A673 (cell line): ENCODE results near the gene ME1. TPM values are rescaled to one million over a fixed set of nuclear protein-coding genes. Genes with fewer than 3 reads are reported as not detected.

Experiments
- BruUV-seq: library from RNA; stranded (reverse); fragments of 400-500 nt; replicated peaks from 2 replicates; lab custom pipeline; 2021; lab: Mats Ljungman, UMichigan
- CTCF ChIA-PET: fragments of 300-600 bp; sonication (Branson Sonifier 250); formaldehyde crosslinking; loops from one replicate; lab custom pipeline; 2022; ENCODE audit warnings: antibody characterized with exemption; lab: Charles Lee
- POLR2A ChIA-PET: fragments of 300-600 bp; sonication (Branson Sonifier 250); formaldehyde crosslinking; loops from one replicate; lab custom pipeline; 2022; ENCODE audit warnings: antibody characterized with exemption; ENCODE audit not compliant: low non-redundant PET; lab: Charles Lee
- DNase-seq: peaks from one replicate; pipeline ENCODE4 v3.0.0-alpha.2; 2015; ENCODE audit warnings: low spot score
- H3K27ac ChIP-seq: fragments of 200-600 bp; sonication (generic); 2 replicates; pipeline ENCODE4 v1.5.1; 2016; ENCODE audit warnings: mixed run types, low read depth, mild to moderate bottlenecking, mixed read lengths, antibody characterized with exemption, low read length; ENCODE audit not compliant: poor library complexity, severe bottlenecking
- H3K27me3 ChIP-seq: fragments of 200-600 bp; sonication (generic); replicated peaks from 2 replicates; pipeline ENCODE4 v1.6.1; 2017; ENCODE audit warnings: mixed run types, low read depth, mild to moderate bottlenecking, mixed read lengths, antibody characterized with exemption, low read length; ENCODE audit not compliant: insufficient read depth, poor library complexity
- H3K36me3 ChIP-seq: fragments of 200-600 bp; sonication (generic); 2 replicates; pipeline ENCODE4 v1.6.1; 2016; ENCODE audit warnings: mixed run types, mild to moderate bottlenecking, mixed read lengths, antibody characterized with exemption, low read length; ENCODE audit not compliant: insufficient read depth, poor library complexity, severe bottlenecking
- H3K4me1 ChIP-seq: fragments of 200-600 bp; sonication (generic); 2 replicates; pipeline ENCODE4 v1.6.1; 2017; ENCODE audit warnings: mixed run types, mild to moderate bottlenecking, mixed read lengths, antibody characterized with exemption, low read length; ENCODE audit not compliant: insufficient read depth, poor library complexity, severe bottlenecking
- H3K4me3 ChIP-seq: fragments of 200-600 bp; sonication (generic); 2 replicates; pipeline ENCODE4 v1.5.1; 2016; ENCODE audit warnings: low read depth, mixed run types, mild to moderate bottlenecking, mixed read lengths, low read length; ENCODE audit not compliant: poor library complexity, severe bottlenecking
- H3K9me3 ChIP-seq: fragments of 200-600 bp; sonication (generic); 2 replicates; pipeline ENCODE4 v1.6.1; 2016; ENCODE audit warnings: mixed run types, low read depth, mild to moderate bottlenecking, mixed read lengths, antibody characterized with exemption, low read length; ENCODE audit not compliant: poor library complexity, severe bottlenecking
- CTCF ChIP-seq: fragments of 300-800, 200-600 bp; sonication (generic); conservative IDR thresholded peaks from 2 replicates; pipeline ENCODE4 v1.5.1; 2017; ENCODE audit warnings: low read depth, mild to moderate bottlenecking, antibody characterized with exemption, low read length, moderate library complexity, mixed read lengths
- EZH2 ChIP-seq: fragments of 200-600 bp; sonication (generic); IDR thresholded peaks from 2 replicates; pipeline ENCODE4 v1.6.1; 2017; ENCODE audit warnings: borderline replicate concordance, low read depth, mild to moderate bottlenecking, mixed read lengths, antibody characterized with exemption, low read length; ENCODE audit not compliant: poor library complexity, severe bottlenecking
- intact Hi-C: fragments of 100-400 bp; cut with micrococcal nuclease; formaldehyde crosslinking; loops from one replicate; pipeline ENCODE4 v1.10.0; 2022; ENCODE audit not compliant: unreplicated experiment
- total RNA-seq: library from RNA; stranded (reverse); gene quantifications from 2 replicates; pipeline ENCODE4 v1.2.3, GENCODE V29; 2021

The ME1 gene
- total RNA-seq, 1 experiment from 2014 or later: 78.8 TPM

DNA sequence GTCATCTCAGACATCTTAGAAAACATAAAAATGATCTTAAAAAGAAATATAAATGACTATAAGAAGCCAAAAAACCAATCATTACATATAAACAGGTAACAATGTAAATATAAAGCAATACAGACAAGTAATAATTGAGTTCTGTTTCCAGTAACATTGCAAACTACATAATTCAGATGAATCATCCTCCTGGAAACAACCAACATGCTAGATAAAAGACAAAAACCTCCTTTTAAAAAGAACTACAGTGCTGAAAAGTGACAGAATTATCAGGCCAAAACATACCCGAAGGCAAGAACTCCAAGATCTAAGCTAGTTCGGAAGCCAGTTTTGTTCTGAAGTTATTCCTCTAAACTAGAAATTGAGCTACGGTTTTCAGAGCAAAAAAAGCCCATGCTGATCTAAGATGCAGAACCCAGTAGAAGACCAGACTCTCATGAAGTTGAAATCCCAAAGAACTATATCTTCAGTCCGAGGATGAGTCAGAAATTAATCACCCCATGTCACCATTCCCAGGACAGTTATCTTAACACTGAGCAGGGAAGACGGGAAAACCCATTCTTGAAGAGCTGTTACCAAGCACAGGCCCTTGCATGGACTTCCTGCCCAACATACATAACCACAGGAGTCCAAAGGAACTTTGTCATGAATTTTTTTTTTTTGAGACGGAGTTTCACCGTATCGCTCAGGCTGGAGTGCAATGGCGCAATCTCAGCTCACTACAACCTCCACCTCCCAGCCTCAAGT, 247.6 kb downstream of the ME1 start:
- H3K4me1 ChIP-seq: peaks cover 2% of the 10 kb centered on the region
- CTCF ChIA-PET: no interaction called here
- POLR2A ChIA-PET: interaction anchor here (0.5 kb wide), 1 partner anchor 32 kb away, joined by 3 read pairs; no protein-coding TSS in a partner anchor
- no peaks in the 10 kb centered on the region for H3K9me3 ChIP-seq
- H3K27me3 ChIP-seq: no peaks in the 10 kb centered on the region
- DNase-seq: no peak
- H3K27ac ChIP-seq: no peak overlapping the region
- no peak for TF ChIP-seq EZH2
- TF ChIP-seq CTCF: no peak
- no peak overlapping the region for H3K4me3 ChIP-seq
- intact Hi-C loops: no loop called here
- no TSS peak for BruUV-seq
- H3K36me3 ChIP-seq: peaks cover 86% of the 10 kb centered on the region

DNA sequence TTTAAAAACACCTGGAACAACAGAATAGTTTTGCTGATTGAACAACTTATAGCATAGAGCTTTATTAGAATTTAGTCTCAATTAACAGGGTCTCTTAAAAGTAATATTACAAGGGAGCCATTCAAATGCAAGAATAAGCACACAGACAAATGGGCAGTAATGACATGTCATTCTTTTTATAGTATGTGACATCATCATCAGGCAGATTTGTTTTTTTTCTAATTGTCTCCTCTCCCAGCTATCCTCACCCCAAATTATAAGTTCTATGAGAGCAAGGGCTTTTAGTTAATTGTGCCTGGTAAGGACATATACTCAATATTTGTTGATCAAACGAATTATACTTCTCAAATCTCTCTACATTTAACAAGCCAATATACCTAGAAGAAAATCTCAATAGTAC, 248.7 kb downstream of the ME1 start:
- Histone ChIP-seq H3K4me1 (no peaks in the 10 kb centered on the region), H3K4me3 (no peak overlapping the region), H3K27ac (no peak overlapping the region), H3K36me3 (peaks cover 87% of the 10 kb centered on the region), H3K9me3 (no peaks in the 10 kb centered on the region), H3K27me3 (no peaks in the 10 kb centered on the region)
- ChIA-PET POLR2A (no interaction called here), CTCF (no interaction called here)
- no peak for DNase-seq
- intact Hi-C loops: no loop called here
- no TSS peak for BruUV-seq
- no peak for TF ChIP-seq EZH2

DNA sequence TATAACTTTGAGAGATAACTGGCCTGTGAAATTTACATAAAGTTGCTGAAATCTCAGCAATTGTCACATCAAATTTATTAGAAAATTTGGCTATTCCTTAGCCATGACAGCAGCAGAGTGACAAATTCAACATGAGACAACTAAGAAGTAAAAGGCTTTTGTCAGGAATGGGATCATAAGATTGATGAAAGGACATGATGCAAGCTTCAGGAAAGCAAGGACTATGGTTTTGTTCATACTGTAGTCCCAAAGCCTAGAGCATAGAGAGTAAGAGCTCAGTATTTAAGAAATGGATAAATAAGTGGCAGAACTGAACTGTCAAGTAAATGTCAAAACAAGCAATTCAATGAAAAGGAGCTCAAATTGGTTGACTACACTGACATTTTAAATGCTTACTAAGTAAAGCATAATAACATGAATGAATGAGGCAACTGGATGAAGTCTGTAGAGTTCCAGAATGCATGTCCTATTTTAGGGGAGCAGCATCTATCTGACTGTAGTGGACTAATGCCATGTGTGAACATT, 250.4 kb downstream of the ME1 start:
- no TSS peak for BruUV-seq
- DNase-seq: no peak
- ChIA-PET CTCF (no interaction called here), POLR2A (no interaction called here)
- Histone ChIP-seq H3K4me3 (no peak overlapping the region), H3K4me1 (no peaks in the 10 kb centered on the region), H3K36me3 (peaks cover 81% of the 10 kb centered on the region), H3K9me3 (no peaks in the 10 kb centered on the region), H3K27ac (no peak overlapping the region), H3K27me3 (no peaks in the 10 kb centered on the region)
- intact Hi-C loops: no loop called here
- TF ChIP-seq CTCF (no peak), EZH2 (no peak)
